C4-2B (cell line): Measurements from ENCODE around the gene DES.

Source experiments
- CTCF ChIP-seq: fragments of 450-650 bp; conservative IDR thresholded peaks from 2 replicates; pipeline ENCODE4 v1.5.1; 2017; ENCODE audit warnings: mild to moderate bottlenecking
- ZFX ChIP-seq: fragments of 450-650 bp; IDR thresholded peaks from 2 replicates; pipeline ENCODE4 v1.6.1; 2017

- TF ChIP-seq CTCF (no peak), ZFX (no peak)
Observed at GRCh38 chr2:219409619-219410018, 8.6 kb upstream of the DES start.
